Stomach smooth muscle (tissue), 2 donors: ENCODE data around the gene PPP2R2B.
A peak's percentile ranks its signal among the peaks of the same experiment; 100 is the strongest.

Experiments
- H3K27ac ChIP-seq: one replicate; pipeline ENCODE4 v1.7.0; 2013; ENCODE audit warnings: mild to moderate bottlenecking, low read length, inconsistent platforms
- H3K27me3 ChIP-seq, 2 donors: one replicate each; pipeline ENCODE4 v1.7.0; 2013; ENCODE audit warnings: low read length in 2 of 2; ENCODE audit not compliant: insufficient read depth in 2 of 2, control insufficient read depth in 1 of 2
- H3K36me3 ChIP-seq, 2 donors: one replicate each; pipeline ENCODE4 v1.7.0; 2013; ENCODE audit warnings: low read length in 2 of 2; ENCODE audit not compliant: control insufficient read depth in 2 of 2, insufficient read depth in 2 of 2
- H3K4me1 ChIP-seq: one replicate; pipeline ENCODE4 v1.7.0; 2013; ENCODE audit warnings: low read length; ENCODE audit not compliant: control insufficient read depth, insufficient read depth
- H3K4me3 ChIP-seq, 2 donors: one replicate each; pipeline ENCODE4 v1.7.0; 2013; ENCODE audit warnings: low read length in 2 of 2
- H3K9ac ChIP-seq, 2 donors: one replicate each; pipeline ENCODE4 v1.7.0; 2013; ENCODE audit warnings: low read length in 2 of 2, mild to moderate bottlenecking in 1 of 2
- H3K9me3 ChIP-seq, 2 donors: one replicate each; pipeline ENCODE4 v1.7.0; 2013; ENCODE audit warnings: low read length in 2 of 2; ENCODE audit not compliant: control insufficient read depth in 2 of 2
- donor health status: healthy.
- donor health status: Pancreatic carcinoma.

Gene PPP2R2B

GRCh38 chr5:146681585-146682105 lies 196.9 kb downstream of the PPP2R2B start:
- no peak overlapping the region for H3K9ac ChIP-seq
- H3K27me3 ChIP-seq, result peaks cover 0 to under 1% of the 10 kb centered on the region in 2 donors
- H3K27ac ChIP-seq, result no peak overlapping the region
- no peaks in the 10 kb centered on the region for H3K36me3 ChIP-seq
- no peaks in the 10 kb centered on the region for H3K4me1 ChIP-seq
- H3K4me3 ChIP-seq, result no peak overlapping the region
- peaks cover 0 to 2% of the 10 kb centered on the region in 2 donors for H3K9me3 ChIP-seq

DNA sequence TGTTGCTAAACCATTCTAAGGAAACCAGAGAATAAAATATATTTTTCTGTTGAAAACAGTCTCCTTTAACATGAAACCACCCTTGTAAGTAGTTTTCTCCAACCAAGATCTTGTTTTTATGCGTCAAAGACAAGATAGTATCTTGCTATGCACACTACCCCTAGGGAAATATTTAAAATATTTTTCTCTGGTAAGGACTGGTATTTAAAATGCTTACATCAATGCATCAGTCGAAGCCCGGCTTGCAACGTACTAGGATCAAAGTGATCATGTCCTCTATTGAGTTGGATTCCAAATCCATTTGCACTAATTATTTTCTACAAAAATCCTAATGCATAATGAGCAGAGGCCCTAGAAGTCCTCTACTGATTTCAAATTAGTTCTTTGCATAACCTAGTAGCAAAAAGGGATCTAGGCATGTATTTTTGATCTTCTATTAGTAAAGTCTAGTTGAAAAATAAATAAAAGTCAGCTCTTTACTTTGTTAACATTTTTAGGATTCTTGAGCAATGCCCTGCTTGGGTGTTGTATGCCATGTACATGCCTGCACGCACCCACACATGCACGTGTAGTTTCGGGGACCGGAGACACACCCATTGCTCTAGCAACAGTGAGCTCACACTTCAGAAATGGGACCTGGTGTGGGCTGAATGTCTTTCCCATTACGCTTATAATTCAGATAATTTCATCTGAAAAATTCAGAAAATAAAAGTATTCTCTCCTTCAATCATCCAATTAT lies 197.5 kb downstream of the PPP2R2B start:
- Histone ChIP-seq H3K9me3 (peaks cover 0 to under 1% of the 10 kb centered on the region in 2 donors), H3K27ac (no peak overlapping the region), H3K27me3 (no peaks in the 10 kb centered on the region), H3K4me3 (no peak overlapping the region), H3K36me3 (no peaks in the 10 kb centered on the region), H3K4me1 (no peaks in the 10 kb centered on the region), H3K9ac (no peak overlapping the region)

- Histone ChIP-seq H3K4me1 (no peaks in the 10 kb centered on the region), H3K9me3 (no peaks in the 10 kb centered on the region), H3K27ac (no peak overlapping the region), H3K27me3 (no peaks in the 10 kb centered on the region), H3K36me3 (no peaks in the 10 kb centered on the region), H3K9ac (no peak overlapping the region), H3K4me3 (no peak overlapping the region)
Measured at GRCh38 chr5:146675636-146676035, 202.9 kb downstream of the PPP2R2B start.

DNA sequence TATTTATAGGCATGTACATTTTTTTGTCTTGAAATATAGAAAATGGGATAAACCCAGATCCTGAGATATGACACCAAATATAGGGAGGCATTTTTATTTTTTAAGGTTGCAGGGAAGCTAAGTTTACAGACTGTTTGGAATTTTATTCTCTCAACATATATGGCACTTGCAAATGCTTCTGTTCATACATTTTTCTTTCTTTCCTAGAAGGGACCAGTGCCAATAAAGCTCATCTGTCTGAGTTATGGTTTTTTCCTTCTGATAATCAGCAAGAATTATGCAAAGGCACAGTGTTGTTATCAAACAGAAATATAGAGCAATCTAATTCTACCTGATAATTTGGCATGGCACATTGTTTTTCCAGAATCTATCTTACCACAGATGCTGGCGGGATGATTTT lies 205.7 kb downstream of the PPP2R2B start:
- Histone ChIP-seq H3K36me3 (no peaks in the 10 kb centered on the region), H3K27me3 (no peaks in the 10 kb centered on the region), H3K9ac (no peak overlapping the region), H3K27ac (no peak overlapping the region), H3K4me1 (no peaks in the 10 kb centered on the region), H3K9me3 (no peaks in the 10 kb centered on the region), H3K4me3 (no peak overlapping the region)

- Histone ChIP-seq H3K27me3 (no peaks in the 10 kb centered on the region), H3K9me3 (no peaks in the 10 kb centered on the region), H3K4me3 (no peak overlapping the region), H3K36me3 (no peaks in the 10 kb centered on the region), H3K9ac (no peak overlapping the region), H3K27ac (no peak overlapping the region), H3K4me1 (no peaks in the 10 kb centered on the region)
Measured at GRCh38 chr5:146671561-146672295, 206.8 kb downstream of the PPP2R2B start.

- Histone ChIP-seq H3K27ac (no peak overlapping the region), H3K4me1 (no peaks in the 10 kb centered on the region), H3K9ac (no peak overlapping the region), H3K36me3 (no peaks in the 10 kb centered on the region), H3K9me3 (no peaks in the 10 kb centered on the region), H3K4me3 (no peak overlapping the region), H3K27me3 (no peaks in the 10 kb centered on the region)
Measured at GRCh38 chr5:146669656-146670055, 208.9 kb downstream of the PPP2R2B start.

DNA sequence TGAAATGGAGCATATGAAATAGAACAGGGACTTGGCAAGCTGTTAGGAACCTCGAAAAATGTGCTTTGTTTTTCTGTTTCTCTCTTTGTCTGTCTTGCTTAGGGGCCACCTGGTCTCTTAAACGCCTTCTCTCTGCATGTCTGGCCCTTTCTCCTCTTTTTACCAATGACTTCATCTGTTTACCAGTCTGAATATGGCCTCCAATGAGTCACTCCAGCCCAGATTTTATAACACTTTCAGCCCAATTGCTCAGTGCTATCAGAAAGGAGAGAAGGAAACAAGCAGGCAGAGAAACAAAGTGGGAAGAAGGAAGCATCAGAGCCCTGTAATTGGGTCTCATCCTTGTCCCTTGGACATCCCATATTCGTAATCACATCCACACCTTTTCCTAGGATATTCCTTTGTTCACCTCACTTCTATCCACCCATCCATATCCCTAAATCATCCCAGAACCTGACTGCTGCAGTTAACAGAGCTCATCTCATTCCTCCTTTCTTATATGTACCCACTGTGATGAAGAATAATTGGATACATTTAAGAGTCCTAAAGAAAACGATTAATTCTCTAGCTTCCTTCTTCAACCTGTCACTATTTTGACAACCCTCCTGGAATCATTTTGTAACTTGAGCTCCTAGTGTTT lies 210.8 kb downstream of the PPP2R2B start:
- Histone ChIP-seq H3K9me3 (no peaks in the 10 kb centered on the region), H3K27me3 (no peaks in the 10 kb centered on the region), H3K4me1 (no peaks in the 10 kb centered on the region), H3K36me3 (no peaks in the 10 kb centered on the region), H3K4me3 (no peak overlapping the region), H3K27ac (peak overlapping the region; percentile 1), H3K9ac (no peak overlapping the region)

GRCh38 chr5:146662229-146662628 lies 216.3 kb downstream of the PPP2R2B start:
- H3K36me3 ChIP-seq, result no peaks in the 10 kb centered on the region
- H3K4me1 ChIP-seq, result no peaks in the 10 kb centered on the region
- no peak overlapping the region for H3K4me3 ChIP-seq
- H3K9me3 ChIP-seq, result no peaks in the 10 kb centered on the region
- H3K27ac ChIP-seq, result no peak overlapping the region
- H3K27me3 ChIP-seq, result no peaks in the 10 kb centered on the region
- no peak overlapping the region for H3K9ac ChIP-seq

DNA sequence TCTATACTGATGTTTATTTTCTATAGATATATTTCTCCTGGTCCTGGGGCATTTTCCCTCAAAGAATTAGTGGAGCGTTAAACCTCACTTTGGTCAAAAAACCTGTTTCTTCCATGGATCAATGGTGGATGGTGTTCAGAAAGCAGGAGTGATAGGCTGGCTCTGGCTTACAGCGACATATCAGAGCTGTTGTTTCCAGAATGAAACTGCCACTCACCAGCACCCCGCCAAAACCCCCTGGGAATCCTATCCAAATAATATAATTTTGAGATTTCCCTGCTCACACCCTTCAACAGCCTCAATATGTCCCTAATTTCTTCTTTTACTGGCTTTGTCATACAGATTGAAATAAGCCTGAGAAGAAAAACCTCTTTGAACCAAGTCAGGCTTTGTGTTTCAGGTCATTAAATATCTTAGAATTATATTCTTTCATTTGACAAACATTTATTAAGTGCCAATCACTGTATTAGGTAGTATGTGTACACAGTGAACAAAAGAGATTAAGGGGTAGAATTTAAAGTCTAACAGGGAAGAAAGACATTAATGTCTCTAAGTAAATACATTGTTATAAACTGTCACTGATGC lies 218.1 kb downstream of the PPP2R2B start:
- H3K27me3 ChIP-seq, result no peaks in the 10 kb centered on the region

GRCh38 chr5:146659961-146660360 lies 218.6 kb downstream of the PPP2R2B start:
- Histone ChIP-seq H3K4me3 (no peak overlapping the region), H3K27ac (no peak overlapping the region), H3K36me3 (no peaks in the 10 kb centered on the region), H3K9ac (no peak overlapping the region), H3K27me3 (no peaks in the 10 kb centered on the region), H3K4me1 (no peaks in the 10 kb centered on the region), H3K9me3 (no peaks in the 10 kb centered on the region)

More for the DNA sequence above, 218.1 kb downstream of the PPP2R2B start:
- H3K4me3 ChIP-seq, result no peak overlapping the region
- H3K27ac ChIP-seq, result no peak overlapping the region
- H3K9me3 ChIP-seq, result no peaks in the 10 kb centered on the region
- H3K9ac ChIP-seq, result no peak overlapping the region
- no peaks in the 10 kb centered on the region for H3K4me1 ChIP-seq
- H3K36me3 ChIP-seq, result no peaks in the 10 kb centered on the region
